HEK293 (cell line): ENCODE data around the gene KIF25.

Experiments
- SETDB1 ChIP-seq: IDR thresholded peaks from one replicate; pipeline ENCODE4 v1.6.1; 2017; ENCODE audit warnings: mild to moderate bottlenecking, low read length, moderate library complexity, mixed read lengths; ENCODE audit not compliant: insufficient read length
- SP2 ChIP-seq: fragments of 450-650 bp; formaldehyde crosslinking; IDR thresholded peaks from 2 replicates; pipeline ENCODE4 v1.5.1; 2016; ENCODE audit warnings: missing biosample characterization, missing genetic modification characterization
- ZNF404 ChIP-seq: fragments of 450-650 bp; formaldehyde crosslinking; IDR thresholded peaks from 2 replicates; pipeline ENCODE4 v1.5.1; 2017; ENCODE audit warnings: missing biosample characterization, missing genetic modification characterization
- TF ChIP-seq, protein P1 (sequence below): fragments of 450-650 bp; formaldehyde crosslinking; IDR thresholded peaks from 2 replicates; pipeline ENCODE4 v1.5.1; 2016; ENCODE audit warnings: missing biosample characterization, missing genetic modification characterization

DNA sequence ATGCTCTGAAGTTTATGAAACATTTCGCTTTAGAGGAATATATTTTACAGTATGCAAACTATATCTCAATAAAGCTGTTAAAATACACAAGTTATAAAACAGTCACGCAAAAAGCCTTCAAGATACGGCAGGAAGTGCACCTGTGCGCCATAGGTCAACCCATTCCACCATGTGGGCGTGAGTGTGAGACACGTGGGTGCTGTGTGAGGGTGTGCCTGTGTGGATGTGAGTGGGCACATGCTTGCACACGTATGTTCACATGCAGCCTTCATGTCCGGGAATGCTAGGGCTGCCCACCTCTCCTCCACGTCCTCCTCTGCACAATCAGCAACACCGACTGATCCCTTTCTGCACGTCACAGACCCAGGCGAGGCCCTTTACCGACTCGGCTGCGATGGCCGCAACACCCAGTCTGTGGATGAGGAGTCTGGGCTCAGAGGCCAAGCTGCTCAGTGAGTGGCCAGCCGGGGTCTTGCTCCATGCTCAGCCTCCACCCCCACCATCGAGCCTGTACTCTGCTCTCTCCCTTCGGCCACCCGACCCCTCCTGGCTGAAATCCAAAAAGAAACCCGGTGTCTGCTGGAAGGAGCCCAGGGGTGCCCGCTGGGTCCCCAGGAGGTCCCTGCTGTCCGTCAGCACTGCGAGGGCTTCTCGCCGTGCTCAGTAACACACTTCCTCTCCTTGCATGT, 84.5 kb downstream of the KIF25 start:
- TF ChIP-seq, protein P1, sequence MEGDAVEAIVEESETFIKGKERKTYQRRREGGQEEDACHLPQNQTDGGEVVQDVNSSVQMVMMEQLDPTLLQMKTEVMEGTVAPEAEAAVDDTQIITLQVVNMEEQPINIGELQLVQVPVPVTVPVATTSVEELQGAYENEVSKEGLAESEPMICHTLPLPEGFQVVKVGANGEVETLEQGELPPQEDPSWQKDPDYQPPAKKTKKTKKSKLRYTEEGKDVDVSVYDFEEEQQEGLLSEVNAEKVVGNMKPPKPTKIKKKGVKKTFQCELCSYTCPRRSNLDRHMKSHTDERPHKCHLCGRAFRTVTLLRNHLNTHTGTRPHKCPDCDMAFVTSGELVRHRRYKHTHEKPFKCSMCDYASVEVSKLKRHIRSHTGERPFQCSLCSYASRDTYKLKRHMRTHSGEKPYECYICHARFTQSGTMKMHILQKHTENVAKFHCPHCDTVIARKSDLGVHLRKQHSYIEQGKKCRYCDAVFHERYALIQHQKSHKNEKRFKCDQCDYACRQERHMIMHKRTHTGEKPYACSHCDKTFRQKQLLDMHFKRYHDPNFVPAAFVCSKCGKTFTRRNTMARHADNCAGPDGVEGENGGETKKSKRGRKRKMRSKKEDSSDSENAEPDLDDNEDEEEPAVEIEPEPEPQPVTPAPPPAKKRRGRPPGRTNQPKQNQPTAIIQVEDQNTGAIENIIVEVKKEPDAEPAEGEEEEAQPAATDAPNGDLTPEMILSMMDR (tag by site-specific recombination) = no peak
- TF ChIP-seq ZNF404 (no peak), SETDB1 (no peak), SP2 (tag by site-specific recombination) (no peak)
